ENCODE measurements around the gene SLC47A2. TPM values are rescaled to one million over a fixed set of nuclear protein-coding genes. Genes with fewer than 3 reads are reported as not detected.

SLC47A2 gene
- polyA plus RNA-seq, 1 experiment = not detected

DNA sequence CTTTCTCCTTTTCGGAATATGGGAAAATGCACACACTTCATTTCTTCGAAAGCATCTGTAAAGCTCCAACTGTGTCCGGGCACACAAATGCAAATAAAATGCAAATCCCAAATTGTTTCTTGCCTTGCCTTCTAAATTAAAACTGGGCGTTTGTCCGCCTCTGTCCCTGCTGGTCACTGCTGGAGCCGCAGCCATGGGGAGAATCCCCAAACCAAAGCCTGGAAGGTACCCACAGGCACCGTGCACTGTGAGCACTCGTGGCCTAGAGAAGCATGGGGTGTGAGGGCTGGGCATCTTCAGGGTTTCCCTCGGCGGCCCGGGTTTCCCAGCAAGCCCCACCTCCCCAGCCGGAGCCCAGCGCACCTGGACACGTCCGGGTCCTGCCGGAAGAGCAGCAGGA is 2.9 kb downstream of the SLC47A2 start:
- Histone ChIP-seq H3K4me3 (ENCODE audit: low read depth, low read length) (no peak overlapping the region), H3K36me3 (ENCODE audit: control insufficient read depth, insufficient read depth, low read length) (no peaks in the 10 kb centered on the region), H3K27me3 (ENCODE audit: control insufficient read depth, insufficient read depth, low read length) (peaks cover 1% of the 10 kb centered on the region; the same call in 1 of the 2 replicates)
- ChIA-PET POLR2A (no interaction called here), CTCF (interaction anchor here (1.2 kb wide), 1 partner anchor 58 kb away, joined by 3 read pairs; no protein-coding TSS in a partner anchor)
- peak; percentile 25; the same call in 1 of the 2 replicates for TF ChIP-seq CTCF (IDR thresholded peaks at IDR 0.05; ENCODE audit: insufficient read depth, low read depth, low read length)
- DNase-seq (ENCODE audit: low read depth) = no peak

DNA sequence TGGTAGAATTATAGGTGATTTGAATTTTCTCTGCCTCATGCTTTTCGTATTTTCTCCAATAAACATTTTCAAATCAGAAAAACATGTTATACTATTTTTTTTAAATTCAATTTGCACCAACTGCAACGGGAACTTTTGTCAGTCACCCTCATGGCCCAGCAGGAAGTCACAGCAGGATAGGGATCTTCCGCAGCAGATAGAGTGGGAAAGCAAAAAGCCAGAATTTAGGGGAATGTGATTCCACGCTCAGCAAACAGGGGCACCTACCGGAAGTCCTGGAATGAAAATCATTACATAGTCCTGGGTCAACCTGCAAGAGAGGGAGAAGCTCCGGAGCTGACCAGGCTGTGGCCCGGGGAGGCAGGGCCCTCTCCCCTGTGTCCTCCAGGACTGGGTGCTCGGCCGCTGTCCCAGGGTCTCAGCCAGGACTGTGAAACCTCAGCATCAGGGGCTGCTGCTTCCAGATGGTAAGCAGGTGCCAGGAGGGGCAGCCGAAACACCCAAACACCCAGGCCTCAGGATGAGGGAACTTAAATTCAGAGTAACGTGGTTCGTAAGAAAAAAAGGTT is 3.9 kb downstream of the SLC47A2 start:
- no peak overlapping the region for H3K4me3 ChIP-seq (ENCODE audit: low read depth, low read length)
- TF ChIP-seq CTCF (IDR thresholded peaks at IDR 0.05; ENCODE audit: insufficient read depth, low read depth, low read length) = no peak
- POLR2A ChIA-PET = no interaction called here
- peaks cover 1% of the 10 kb centered on the region; the same call in 1 of the 2 replicates for H3K27me3 ChIP-seq (ENCODE audit: control insufficient read depth, insufficient read depth, low read length)
- H3K36me3 ChIP-seq (ENCODE audit: control insufficient read depth, insufficient read depth, low read length) = no peaks in the 10 kb centered on the region
- no peak for DNase-seq (ENCODE audit: low read depth)
- CTCF ChIA-PET = no interaction called here

DNA sequence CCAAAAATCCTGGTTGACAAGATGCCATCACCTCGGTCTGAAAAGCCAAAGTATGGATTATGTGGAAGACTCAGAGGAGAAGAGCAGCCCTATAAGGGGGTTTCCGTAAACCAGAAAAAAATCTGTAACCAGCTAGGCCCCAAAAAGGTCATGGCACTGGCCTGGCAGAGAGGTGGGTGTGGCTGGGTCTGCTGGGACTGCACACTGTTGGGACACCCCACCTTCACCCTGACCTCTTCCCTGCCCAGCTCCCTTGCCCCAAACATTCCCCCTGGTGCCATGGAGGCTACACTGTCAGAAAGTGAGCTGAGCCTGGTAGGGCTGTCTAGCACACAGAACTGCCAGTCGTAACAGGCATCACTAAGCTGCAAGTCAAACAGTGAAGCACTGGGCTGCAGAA is 6.5 kb downstream of the SLC47A2 start:
- CTCF ChIA-PET = interaction anchor here (2.1 kb wide), 1 partner anchor 8 kb away, joined by 6 read pairs; no protein-coding TSS in a partner anchor
- POLR2A ChIA-PET = no interaction called here
- H3K36me3 ChIP-seq (ENCODE audit: control insufficient read depth, insufficient read depth, low read length) = no peaks in the 10 kb centered on the region

GRCh38 chr17:19708431-19709175 is 7.8 kb downstream of the SLC47A2 start:
- POLR2A ChIA-PET = no interaction called here

More for the DNA sequence above, 6.5 kb downstream of the SLC47A2 start:
- H3K27me3 ChIP-seq (ENCODE audit: control insufficient read depth, insufficient read depth, low read length) = no peaks in the 10 kb centered on the region
- H3K4me3 ChIP-seq (ENCODE audit: low read depth, low read length) = no peak overlapping the region
- no peak for DNase-seq (ENCODE audit: low read depth)
- no peak for TF ChIP-seq CTCF (IDR thresholded peaks at IDR 0.05; ENCODE audit: insufficient read depth, low read depth, low read length)

More at GRCh38 chr17:19708431-19709175, 7.8 kb downstream of the SLC47A2 start:
- no peak for DNase-seq (ENCODE audit: low read depth)
- CTCF ChIA-PET = no interaction called here
- no peaks in the 10 kb centered on the region for H3K27me3 ChIP-seq (ENCODE audit: control insufficient read depth, insufficient read depth, low read length)
- H3K36me3 ChIP-seq (ENCODE audit: control insufficient read depth, insufficient read depth, low read length) = no peaks in the 10 kb centered on the region
- TF ChIP-seq CTCF (IDR thresholded peaks at IDR 0.05; ENCODE audit: insufficient read depth, low read depth, low read length) = no peak
- H3K4me3 ChIP-seq (ENCODE audit: low read depth, low read length) = no peak overlapping the region
